Neural progenitor cell (in vitro differentiated cells): ENCODE results near the gene TRIOBP.

ENCODE experiments used
- CTCF ChIP-seq: fragments of 200-600 bp; sonication (generic); IDR thresholded peaks from 2 replicates; pipeline ENCODE4 v1.5.1; 2017; ENCODE audit warnings: antibody characterized with exemption, mild to moderate bottlenecking
- EZH2 ChIP-seq: fragments of 200-600 bp; sonication (generic); IDR thresholded peaks from 2 replicates; pipeline ENCODE4 v1.6.1; 2017; ENCODE audit warnings: antibody characterized with exemption, mild to moderate bottlenecking, moderate library complexity

GRCh38 chr22:37744589-37744988, 47.7 kb downstream of the TRIOBP start:
- TF ChIP-seq CTCF (no peak), EZH2 (no peak)
